Activated CD8-positive, alpha-beta memory T cell treated with anti-CD3 and anti-CD28 coated beads for 48 hours (primary cell): Measurements from ENCODE around the gene GSK3A.
A peak's percentile ranks its signal among the peaks of the same experiment; 100 is the strongest.
"Not testable (repeated sequence)": the region's sequence is repeated elsewhere in the genome, so short reads cannot be mapped to it uniquely, and the experiment has no call there.

Experiments used
- DNase-seq, 3 experiments: peaks; one replicate each; pipeline ENCODE4 v3.0.0-alpha.2; 2020; ENCODE audit warnings: low read depth in 2 of 3, low spot score in 2 of 3

The GSK3A gene

DNA sequence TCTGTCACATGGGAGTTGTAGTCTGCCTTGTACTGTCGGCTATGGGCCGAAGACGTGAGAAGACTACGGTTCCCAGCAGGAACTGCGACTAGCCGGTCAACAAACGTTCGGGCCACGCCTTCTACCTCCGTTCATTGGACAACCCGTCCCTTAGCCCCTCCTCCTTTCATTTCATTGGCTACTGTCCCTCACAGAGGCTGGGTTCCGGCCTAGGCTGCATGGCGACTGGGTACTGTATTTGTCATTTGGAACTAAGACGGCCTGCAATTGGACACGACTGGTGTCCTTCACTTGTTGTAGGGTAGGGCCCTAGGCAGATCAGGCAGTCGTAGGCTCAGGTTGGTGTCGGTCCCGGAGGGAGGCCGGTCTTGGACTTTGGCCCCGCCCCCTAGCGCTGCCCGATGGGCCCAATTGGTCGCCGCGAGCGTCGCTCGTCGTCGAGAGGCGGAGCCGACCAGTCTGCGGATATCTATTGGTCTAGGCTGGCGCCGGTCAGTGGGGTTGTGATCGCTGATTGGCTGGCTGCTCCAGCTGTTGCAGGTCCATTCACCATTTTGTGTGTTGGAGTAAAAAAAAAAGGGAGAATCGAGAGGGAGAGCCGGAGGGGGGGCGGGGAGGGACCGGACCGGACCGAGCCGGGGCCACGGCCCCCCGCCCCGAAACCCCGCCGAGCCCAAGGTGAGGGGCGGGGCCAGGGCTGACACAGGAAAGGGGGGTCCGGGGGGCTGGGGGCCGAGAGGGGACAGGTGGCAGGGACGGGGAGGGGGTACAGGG is 26.5 kb upstream of the GSK3A start, which contains the start of gene CIC:
CIC (plus strand) TSS at position 549 of the 774 bp plus-strand sequence. CDS start 2,532 bp downstream, outside the sequence.
- peak; percentile 95 to 97 (median 96) for DNase-seq

- DNase-seq, result peak; percentile 91 to 96 (median 95)
Measured at GRCh38 chr19:42268142-42268703, 25.8 kb upstream of the GSK3A start.

DNA sequence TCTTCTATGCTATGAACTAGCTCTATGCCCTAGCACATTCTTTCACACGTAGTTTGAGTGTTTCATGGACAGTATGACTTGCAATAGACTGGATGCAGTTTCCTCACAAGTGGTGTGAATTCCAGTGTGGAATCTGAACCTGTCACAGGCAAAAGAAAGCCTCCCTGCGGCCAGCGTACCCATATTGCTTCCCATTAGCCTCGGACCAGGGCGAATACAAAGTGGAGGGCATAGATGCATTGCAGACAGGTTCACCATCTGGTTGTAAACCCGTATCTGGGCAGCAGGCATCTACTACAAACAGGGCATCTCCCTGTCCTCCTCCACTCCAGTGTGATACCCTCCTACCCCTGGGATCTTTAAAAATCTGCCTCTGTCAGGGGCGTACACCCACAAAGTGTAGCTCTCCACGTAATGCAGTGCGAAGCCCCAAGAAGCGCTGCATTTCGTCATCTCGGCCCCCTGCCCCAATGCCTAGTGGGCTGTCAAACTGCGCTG is 25.3 kb upstream of the GSK3A start:
- DNase-seq, result no peak

DNA sequence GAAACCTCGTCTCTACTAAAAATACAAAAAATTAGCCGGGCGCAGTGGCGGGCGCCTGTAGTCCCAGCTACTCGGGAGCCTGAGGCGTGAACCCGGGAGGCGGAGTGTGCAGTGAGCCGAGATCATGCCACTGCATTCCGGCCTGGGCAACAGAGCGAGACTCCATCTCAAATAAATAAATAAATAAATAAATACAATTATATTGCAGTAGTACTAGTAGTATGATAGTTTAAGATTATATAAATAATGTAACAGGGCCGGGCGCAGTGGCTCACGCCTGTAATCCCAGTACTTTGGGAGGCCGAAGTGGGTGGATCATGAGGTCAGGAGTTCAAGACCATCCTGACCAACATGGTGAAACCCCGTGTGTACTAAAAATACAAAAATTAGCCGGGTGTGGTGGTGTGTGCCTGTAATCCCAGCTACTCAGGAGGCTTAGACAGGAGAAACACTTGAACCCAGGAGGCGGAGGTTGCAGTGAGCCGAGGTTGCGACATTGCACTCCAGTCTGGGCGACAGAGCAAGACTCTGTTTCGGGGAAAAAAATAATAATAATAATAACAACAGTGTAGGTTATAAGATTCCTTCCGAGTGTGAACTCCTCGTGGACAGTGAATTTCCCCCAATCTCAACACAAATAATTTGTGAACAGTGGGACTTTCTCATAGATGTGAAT is 24.7 kb upstream of the GSK3A start:
- DNase-seq, result not testable (repeated sequence)

DNA sequence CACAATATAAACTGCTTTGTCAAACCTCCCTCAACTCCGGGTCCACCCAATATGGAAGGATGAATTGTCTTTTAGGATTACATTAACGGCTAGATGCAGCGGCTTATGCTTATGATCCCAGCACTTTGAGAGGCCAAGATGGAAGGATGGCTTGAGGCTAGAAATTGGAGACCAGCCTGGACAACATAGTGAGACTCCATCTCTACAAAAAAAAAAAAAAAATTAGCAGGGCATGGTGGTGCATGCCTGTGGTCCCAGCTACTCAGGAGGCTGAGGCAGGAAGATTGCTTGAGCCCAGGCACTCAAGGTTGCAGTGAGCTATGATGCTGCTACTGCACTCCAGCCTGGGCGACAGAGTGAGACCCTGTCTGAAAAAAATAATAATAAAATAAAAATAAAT is 23.7 kb upstream of the GSK3A start:
- not testable (repeated sequence) for DNase-seq

DNA sequence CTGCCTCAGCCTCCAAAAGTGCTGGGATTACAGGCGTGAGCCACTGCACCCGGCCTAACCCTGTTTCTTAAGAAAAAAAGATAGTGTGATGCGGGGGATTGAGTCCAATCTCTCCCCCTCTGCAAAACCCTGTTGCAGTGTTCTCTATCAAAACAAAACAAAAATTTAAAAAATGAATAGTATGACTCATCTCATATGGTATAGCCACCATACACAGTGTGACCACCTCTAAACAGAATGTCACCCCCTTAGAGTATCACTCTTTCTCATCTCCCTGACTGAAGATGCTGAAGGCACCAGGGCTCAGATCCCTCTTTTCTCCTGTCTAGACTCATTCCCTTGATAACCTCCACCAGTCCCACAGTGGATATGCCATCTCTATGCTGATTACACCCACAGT is 19.4 kb upstream of the GSK3A start:
- no peak for DNase-seq

- not testable (repeated sequence) for DNase-seq
Measured at GRCh38 chr19:42257842-42258241, 15.4 kb upstream of the GSK3A start.

DNA sequence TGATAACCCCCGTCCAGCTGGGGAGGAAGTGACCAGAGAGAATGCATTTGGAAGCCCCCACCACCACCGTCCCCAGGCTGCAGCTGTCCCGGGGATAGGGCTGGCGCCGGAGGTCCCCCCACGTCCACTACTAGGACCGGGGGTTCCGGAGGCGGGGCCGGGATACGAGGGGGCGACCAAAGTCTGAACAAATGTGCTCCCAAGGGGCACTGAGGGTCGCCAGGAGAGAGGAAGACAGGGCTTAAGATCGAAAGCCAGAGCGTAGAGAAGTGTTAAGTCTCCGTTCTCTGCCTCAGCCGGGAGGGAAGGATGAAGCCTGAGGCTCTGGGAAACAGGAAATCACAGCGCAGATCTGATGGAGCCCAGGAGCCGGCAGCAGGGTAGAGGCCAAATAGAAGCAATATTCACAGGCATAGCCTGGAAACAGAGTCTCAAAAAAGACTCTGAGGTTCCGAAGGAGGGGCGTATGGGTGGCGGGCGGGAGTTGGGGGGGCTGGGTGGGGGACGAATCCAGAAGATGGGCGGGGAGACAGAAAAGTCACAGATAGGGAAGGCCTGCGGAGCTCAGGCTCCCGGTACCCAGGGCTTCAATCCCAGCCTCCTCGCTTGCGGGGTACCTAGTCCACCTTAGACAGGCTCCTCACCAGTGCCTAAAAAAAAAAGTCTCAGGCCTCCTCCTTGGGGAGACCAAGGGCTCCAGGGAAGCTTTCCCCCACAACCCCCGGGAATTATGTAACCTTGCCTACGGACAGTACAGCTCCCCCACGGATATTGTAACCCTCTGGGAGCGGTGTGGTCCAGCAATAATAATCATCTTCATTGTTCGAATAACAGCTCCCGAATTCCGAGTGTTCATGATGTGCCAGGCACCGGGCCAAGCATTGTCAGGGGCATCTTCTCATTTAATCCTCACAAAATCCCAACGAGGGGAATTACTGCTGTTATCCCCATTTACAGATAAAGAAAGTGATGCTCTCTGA is 13.7 kb upstream of the GSK3A start:
- DNase-seq, result no peak

DNA sequence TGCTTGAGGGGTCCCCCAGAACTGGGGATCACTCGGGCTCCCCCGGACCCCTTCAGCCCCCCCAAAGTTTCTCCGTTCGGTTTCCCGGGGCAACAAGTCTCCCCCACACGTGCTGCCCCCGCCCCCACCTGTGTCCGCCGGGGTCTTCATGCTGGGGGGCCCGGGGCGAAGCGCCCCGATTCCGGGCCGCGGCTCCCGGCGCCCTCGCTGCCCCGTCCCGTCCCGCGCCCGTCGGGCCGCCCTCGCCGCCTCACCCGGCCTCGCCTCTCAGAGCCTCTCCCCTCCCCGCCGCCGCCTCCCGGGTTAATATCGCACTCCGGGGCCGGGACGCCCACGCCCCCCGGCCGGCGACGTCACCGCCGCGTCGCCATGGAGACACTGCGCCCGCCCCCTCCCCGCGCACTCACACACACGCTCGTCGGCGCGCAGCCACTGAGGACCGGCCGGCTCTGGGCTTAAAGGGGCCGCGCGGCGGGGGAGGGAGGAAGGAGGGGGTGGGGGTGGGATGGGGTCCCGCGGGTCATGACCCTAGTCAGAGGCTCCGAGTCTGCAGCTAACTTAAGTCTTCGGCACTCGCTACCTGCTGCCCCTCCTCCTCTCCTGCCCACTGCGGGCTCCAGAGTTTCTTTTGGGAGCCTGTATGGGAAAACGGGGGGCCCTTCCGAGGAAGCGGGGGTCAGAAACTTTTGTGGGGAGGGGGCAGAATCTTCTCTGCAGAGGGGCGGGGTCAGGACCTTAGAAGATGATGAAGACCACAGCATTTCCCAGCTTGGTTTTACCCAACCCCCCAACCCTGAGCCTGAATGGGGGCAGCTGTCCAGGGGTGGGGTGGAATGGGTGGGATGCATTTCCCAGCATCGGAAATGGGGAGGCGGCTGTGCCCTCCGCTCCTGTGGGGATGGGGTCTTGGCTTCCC is 12.7 kb upstream of the GSK3A start, which contains the start of gene ERF:
ERF (minus strand) TSS at position 279 of the 916 bp plus-strand sequence; CDS start at position 150, 129 bp downstream.
- DNase-seq, result peak; percentile 89 to 94 (median 91)

DNA sequence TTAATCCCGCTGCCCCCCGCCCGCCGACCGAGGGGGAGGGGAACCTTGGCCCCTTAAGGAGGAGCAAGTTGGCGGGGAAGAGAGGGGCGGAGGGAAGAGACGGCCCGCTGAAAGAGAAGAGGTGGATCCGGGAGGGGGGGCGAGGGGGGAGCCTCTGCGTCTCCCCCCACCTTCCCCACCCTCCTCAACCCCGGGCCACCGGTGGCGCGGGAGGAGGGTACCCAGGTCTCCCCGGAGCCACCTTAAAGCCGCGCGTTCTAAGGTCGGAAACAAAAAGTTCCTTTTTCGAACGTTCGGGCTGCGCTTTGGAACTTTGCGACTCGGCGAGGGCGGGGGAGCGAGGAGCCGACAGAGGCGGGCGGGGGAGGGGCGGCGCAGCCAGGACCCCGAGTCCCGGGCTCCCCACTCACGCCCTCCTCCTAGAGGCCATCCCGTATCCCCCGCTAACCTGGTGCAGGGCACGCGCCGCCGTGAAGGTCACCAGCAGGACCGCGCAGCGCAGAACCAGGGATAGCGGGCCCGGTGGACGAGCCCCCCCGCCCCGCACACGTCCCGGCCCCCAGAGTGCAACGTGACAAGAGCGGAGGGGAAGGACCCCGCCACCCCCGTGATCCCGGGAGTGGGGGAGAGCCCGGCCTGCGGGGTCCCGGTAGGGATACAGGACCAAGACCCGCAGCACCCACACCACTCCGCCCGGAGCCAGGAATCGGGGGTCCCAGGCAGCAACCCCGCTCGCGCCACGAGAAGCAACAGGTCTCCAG is 11.9 kb upstream of the GSK3A start:
- DNase-seq, result peak in 1 of 3 experiments; percentile 42

GRCh38 chr19:42253245-42254088 is 11.1 kb upstream of the GSK3A start:
- DNase-seq, result no peak

- DNase-seq, result no peak
Measured at GRCh38 chr19:42252365-42253244, 10.2 kb upstream of the GSK3A start.

- DNase-seq, result no peak
Measured at GRCh38 chr19:42251572-42252358, 9.4 kb upstream of the GSK3A start.

- DNase-seq, result no peak
Measured at GRCh38 chr19:42250666-42251531, 8.5 kb upstream of the GSK3A start.

GRCh38 chr19:42250183-42250665 is 7.8 kb upstream of the GSK3A start:
- no peak for DNase-seq
